GM21576 (cell line): ENCODE results near the gene GTPBP1.

Experiments
- ATAC-seq: cut with Tn5 transposase; IDR thresholded peaks from one replicate; pipeline ENCODE4 v1.9.1; 2021; ENCODE audit warnings: mild to moderate bottlenecking, moderate library complexity; ENCODE audit not compliant: unreplicated experiment

The GTPBP1 gene

GRCh38 chr22:38739300-38740055 is 33.7 kb downstream of the GTPBP1 start:
- ATAC-seq: no peak

GRCh38 chr22:38740116-38740723 is 34.5 kb downstream of the GTPBP1 start:
- no peak for ATAC-seq

GRCh38 chr22:38740754-38741153 is 35.0 kb downstream of the GTPBP1 start:
- ATAC-seq: no peak

GRCh38 chr22:38741166-38741565 is 35.4 kb downstream of the GTPBP1 start:
- ATAC-seq: no peak

GRCh38 chr22:38741576-38741975 is 35.8 kb downstream of the GTPBP1 start:
- ATAC-seq: no peak

- no peak for ATAC-seq
These were observed 36.6 kb downstream of the GTPBP1 start for GRCh38 chr22:38742176-38742942.

- no peak for ATAC-seq
These were observed 39.2 kb downstream of the GTPBP1 start for GRCh38 chr22:38744981-38745380.

- ATAC-seq: no peak
These were observed 40.1 kb downstream of the GTPBP1 start for GRCh38 chr22:38745676-38746460.

- ATAC-seq: no peak
These were observed 42.9 kb downstream of the GTPBP1 start for GRCh38 chr22:38748487-38749136.

- ATAC-seq: no peak
These were observed 44.4 kb downstream of the GTPBP1 start for GRCh38 chr22:38750104-38750503.

GRCh38 chr22:38750638-38751037 is 44.9 kb downstream of the GTPBP1 start:
- no peak for ATAC-seq

- no peak for ATAC-seq
These were observed 45.3 kb downstream of the GTPBP1 start for GRCh38 chr22:38751066-38751421.

- no peak for ATAC-seq
These were observed 45.9 kb downstream of the GTPBP1 start for GRCh38 chr22:38751422-38752346.

- ATAC-seq: no peak
These were observed 48.4 kb downstream of the GTPBP1 start for GRCh38 chr22:38753948-38754750.

- ATAC-seq: no peak
These were observed 49.0 kb downstream of the GTPBP1 start for GRCh38 chr22:38754751-38755154.

- ATAC-seq: peak; percentile 21
These were observed 49.6 kb downstream of the GTPBP1 start for GRCh38 chr22:38755155-38755910.

GRCh38 chr22:38755911-38756532 is 50.3 kb downstream of the GTPBP1 start, which contains the start of gene SUN2:
SUN2 (minus strand) TSS chr22:38755998; CDS start chr22:38752628, 3,370 bp downstream.
- peak; percentile 51 for ATAC-seq
